Fibroblast of lung (primary cell): Measurements from ENCODE around the gene USP17L17.
"Not testable (repeated sequence)": the region's sequence is repeated elsewhere in the genome, so short reads cannot be mapped to it uniquely, and the experiment has no call there.

ENCODE experiments used
- CTCF ChIP-seq, 2 donors: IDR thresholded peaks in 1 of 2; conservative IDR thresholded peaks in 1 of 2; 1 replicate in 1 of 2; 2 replicates in 1 of 2; pipeline ENCODE4 v1.5.1; 2011 to 2012; ENCODE audit warnings: low read length in 2 of 2, control low read depth in 1 of 2, inconsistent platforms in 1 of 2, low read depth in 1 of 2, mild to moderate bottlenecking in 1 of 2
- EZH2 ChIP-seq: IDR thresholded peaks from 2 replicates; pipeline ENCODE4 v1.5.1; 2012; ENCODE audit warnings: low read length, control low read depth, mild to moderate bottlenecking; ENCODE audit errors: missing control alignments

DNA sequence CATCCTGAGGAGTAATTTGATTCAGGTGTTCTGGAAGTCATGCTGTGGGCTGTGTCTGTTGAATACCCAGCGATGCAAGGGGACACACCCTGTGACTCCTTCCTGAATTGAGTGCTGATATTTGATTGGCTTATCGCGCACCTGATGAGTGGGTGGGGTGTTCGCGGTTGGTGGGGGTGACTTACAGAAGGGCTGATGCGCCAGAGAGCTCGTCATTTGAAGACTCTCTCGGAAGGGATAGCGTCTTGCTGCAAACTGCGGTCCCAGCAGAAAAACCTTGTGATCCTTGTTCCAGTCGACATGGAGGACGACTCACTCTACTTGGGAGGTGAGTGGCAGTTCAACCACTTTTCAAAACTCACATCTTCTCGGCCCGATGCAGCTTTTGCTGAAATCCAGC lies 28.6 kb upstream of the USP17L17 start, which contains the start of gene USP17L11:
- not testable (repeated sequence) for TF ChIP-seq CTCF (conservative IDR thresholded peaks at IDR 0.05 in 1 of 2, IDR thresholded peaks at IDR 0.05 in 1 of 2; ENCODE audit: low read depth in 1 of 2, low read length in 2 of 2); EZH2
